Muscle layer of duodenum (tissue), 2 donors: ENCODE results near the gene TCF15.

Experiments
- H3K27ac ChIP-seq: one replicate; pipeline ENCODE4 v1.7.0; 2013; ENCODE audit warnings: mild to moderate bottlenecking, low read length
- H3K27me3 ChIP-seq: one replicate; pipeline ENCODE4 v1.7.0; 2013; ENCODE audit warnings: low read depth, mild to moderate bottlenecking, control low read depth, low read length
- H3K36me3 ChIP-seq, 2 donors: one replicate each; pipeline ENCODE4 v1.7.0; 2013; ENCODE audit warnings: low read length in 2 of 2, control low read depth in 1 of 2, mild to moderate bottlenecking in 1 of 2; ENCODE audit not compliant: insufficient read depth in 2 of 2, control insufficient read depth in 1 of 2
- H3K4me1 ChIP-seq, 2 donors: one replicate each; pipeline ENCODE4 v1.7.0; 2013; ENCODE audit warnings: low read length in 2 of 2, mild to moderate bottlenecking in 2 of 2, control low read depth in 1 of 2, moderate library complexity in 1 of 2; ENCODE audit not compliant: insufficient read depth in 2 of 2, control insufficient read depth in 1 of 2
- H3K4me3 ChIP-seq, 2 donors: one replicate each; pipeline ENCODE4 v1.7.0; 2013; ENCODE audit warnings: low read length in 2 of 2, low read depth in 1 of 2, mild to moderate bottlenecking in 1 of 2
- H3K9me3 ChIP-seq, 2 donors: one replicate each; pipeline ENCODE4 v1.7.0; 2013; ENCODE audit warnings: low read length in 2 of 2, control low read depth in 1 of 2, mild to moderate bottlenecking in 1 of 2; ENCODE audit not compliant: control insufficient read depth in 1 of 2
- donor health status: healthy.

The TCF15 gene

GRCh38 chr20:573414-574296 lies 36.5 kb downstream of the TCF15 start:
- Histone ChIP-seq H3K27ac (no peak overlapping the region), H3K27me3 (peaks cover 4% of the 10 kb centered on the region), H3K9me3 (no peaks in the 10 kb centered on the region), H3K4me1 (peaks cover 0 to 18% of the 10 kb centered on the region in 2 donors), H3K4me3 (no peak overlapping the region), H3K36me3 (no peaks in the 10 kb centered on the region)

- H3K27me3 ChIP-seq = peaks cover 8% of the 10 kb centered on the region
- H3K4me1 ChIP-seq = peaks cover 0 to 18% of the 10 kb centered on the region in 2 donors
- no peaks in the 10 kb centered on the region for H3K9me3 ChIP-seq
- H3K36me3 ChIP-seq = no peaks in the 10 kb centered on the region
- no peak overlapping the region for H3K27ac ChIP-seq
- H3K4me3 ChIP-seq = no peak overlapping the region
Observed at GRCh38 chr20:572727-573126, 37.4 kb downstream of the TCF15 start.

GRCh38 chr20:571754-572441 lies 38.2 kb downstream of the TCF15 start:
- H3K27ac ChIP-seq = no peak overlapping the region
- no peak overlapping the region for H3K4me3 ChIP-seq
- H3K36me3 ChIP-seq = no peaks in the 10 kb centered on the region
- peaks cover 0 to 18% of the 10 kb centered on the region in 2 donors for H3K4me1 ChIP-seq
- H3K9me3 ChIP-seq = no peaks in the 10 kb centered on the region
- H3K27me3 ChIP-seq = peaks cover 8% of the 10 kb centered on the region

GRCh38 chr20:568673-569415 lies 41.3 kb downstream of the TCF15 start:
- Histone ChIP-seq H3K4me3 (no peak overlapping the region), H3K27ac (no peak overlapping the region), H3K9me3 (no peaks in the 10 kb centered on the region)

GRCh38 chr20:568097-568652 lies 41.9 kb downstream of the TCF15 start:
- H3K36me3 ChIP-seq = no peaks in the 10 kb centered on the region
- H3K9me3 ChIP-seq = no peaks in the 10 kb centered on the region
- peaks cover 8% of the 10 kb centered on the region for H3K27me3 ChIP-seq
- H3K27ac ChIP-seq = no peak overlapping the region
- peaks cover 0 to 18% of the 10 kb centered on the region in 2 donors for H3K4me1 ChIP-seq
- H3K4me3 ChIP-seq = no peak overlapping the region

More at GRCh38 chr20:568673-569415, 41.3 kb downstream of the TCF15 start:
- H3K36me3 ChIP-seq = no peaks in the 10 kb centered on the region
- peaks cover 8% of the 10 kb centered on the region for H3K27me3 ChIP-seq
- H3K4me1 ChIP-seq = peaks cover 0 to 18% of the 10 kb centered on the region in 2 donors

- no peak overlapping the region for H3K4me3 ChIP-seq
- H3K4me1 ChIP-seq = no peaks in the 10 kb centered on the region
- H3K36me3 ChIP-seq = no peaks in the 10 kb centered on the region
- peaks cover 8% of the 10 kb centered on the region for H3K27me3 ChIP-seq
- H3K9me3 ChIP-seq = no peaks in the 10 kb centered on the region
- H3K27ac ChIP-seq = no peak overlapping the region
Observed at GRCh38 chr20:564192-564591, 45.9 kb downstream of the TCF15 start.

- Histone ChIP-seq H3K4me1 (no peaks in the 10 kb centered on the region), H3K27ac (no peak overlapping the region), H3K27me3 (no peaks in the 10 kb centered on the region), H3K9me3 (no peaks in the 10 kb centered on the region), H3K4me3 (no peak overlapping the region), H3K36me3 (no peaks in the 10 kb centered on the region)
Observed at GRCh38 chr20:563187-563586, 46.9 kb downstream of the TCF15 start.

- Histone ChIP-seq H3K27me3 (no peaks in the 10 kb centered on the region), H3K4me3 (no peak overlapping the region), H3K27ac (no peak overlapping the region)
Observed at GRCh38 chr20:562232-562897, 47.7 kb downstream of the TCF15 start.

GRCh38 chr20:561437-562231 lies 48.5 kb downstream of the TCF15 start:
- Histone ChIP-seq H3K27ac (no peak overlapping the region), H3K27me3 (no peaks in the 10 kb centered on the region), H3K36me3 (no peaks in the 10 kb centered on the region), H3K4me1 (no peaks in the 10 kb centered on the region), H3K9me3 (no peaks in the 10 kb centered on the region), H3K4me3 (no peak overlapping the region)

More at GRCh38 chr20:562232-562897, 47.7 kb downstream of the TCF15 start:
- H3K36me3 ChIP-seq = no peaks in the 10 kb centered on the region
- H3K9me3 ChIP-seq = no peaks in the 10 kb centered on the region
- no peaks in the 10 kb centered on the region for H3K4me1 ChIP-seq

- no peak overlapping the region for H3K4me3 ChIP-seq
- no peaks in the 10 kb centered on the region for H3K36me3 ChIP-seq
- H3K27me3 ChIP-seq = no peaks in the 10 kb centered on the region
- no peak overlapping the region for H3K27ac ChIP-seq
- H3K9me3 ChIP-seq = no peaks in the 10 kb centered on the region
- H3K4me1 ChIP-seq = no peaks in the 10 kb centered on the region
Observed at GRCh38 chr20:560680-561079, 49.4 kb downstream of the TCF15 start.
